K562 treated with DMSO at 1 percent for 4 hours (cell line): ENCODE measurements around the gene DCAF11. TPM values are rescaled to one million over a fixed set of nuclear protein-coding genes. Genes with fewer than 3 reads are reported as not detected.

ENCODE experiments used
- total RNA-seq: library from RNA; unstranded; fragments of 300-600 nt; gene quantifications from 2 replicates; pipeline ENCODE4 v1.2.3, GENCODE V29; 2022; ENCODE audit not compliant: insufficient read depth

Gene DCAF11
- 31.4 and 39.2 TPM in 2 replicates for total RNA-seq

GRCh38 chr14:24114532-24115421, at the start of gene DCAF11, which contains the start of gene NRL:
TSS of gene DCAF11 (plus strand) at chr14:24114777. CDS start at chr14:24115595, 818 bp downstream.
TSS of gene NRL (minus strand) at chr14:24114949. CDS start at chr14:24082848, 32,101 bp downstream.

GRCh38 chr14:24071144-24071697, 43.4 kb upstream of the DCAF11 start, which contains the start of gene CPNE6:
TSS of gene CPNE6 (plus strand) at chr14:24071562. CDS start at chr14:24072937, 1,375 bp downstream.

GRCh38 chr14:24093901-24094840, 20.4 kb upstream of the DCAF11 start, which contains the start of gene PCK2:
TSS of gene PCK2 (plus strand) at chr14:24094311. CDS start at chr14:24094406, 95 bp downstream.

GRCh38 chr14:24130380-24130716, 15.8 kb downstream of the DCAF11 start, which contains the start of gene FITM1:
TSS of gene FITM1 (plus strand) at chr14:24130659. CDS start at chr14:24131564, 905 bp downstream.

GRCh38 chr14:24135834-24136683, 21.5 kb downstream of the DCAF11 start, which contains the start of gene PSME1:
TSS of gene PSME1 (plus strand) at chr14:24136194. CDS start at chr14:24136263, 69 bp downstream.

GRCh38 chr14:24141097-24141880, 26.7 kb downstream of the DCAF11 start, which contains the start of gene EMC9:
TSS of gene EMC9 (minus strand) at chr14:24141591. CDS start at chr14:24141304, 287 bp downstream.

GRCh38 chr14:24146453-24146977, 31.9 kb downstream of the DCAF11 start, which contains the start of gene PSME2:
TSS of gene PSME2 (minus strand) at chr14:24146610. CDS start at chr14:24146581, 29 bp downstream.

GRCh38 chr14:24146978-24147760, 32.6 kb downstream of the DCAF11 start, which contains the start of gene RNF31:
TSS of gene RNF31 (plus strand) at chr14:24147498. CDS start at chr14:24147699, 201 bp downstream.

GRCh38 chr14:24160850-24161804, 46.5 kb downstream of the DCAF11 start, which contains the start of gene IRF9:
TSS of gene IRF9 (plus strand) at chr14:24161265. CDS start at chr14:24162145, 880 bp downstream.

GRCh38 chr14:24171422-24172260, 57.1 kb downstream of the DCAF11 start, which contains the start of gene REC8:
TSS of gene REC8 (plus strand) at chr14:24172080. CDS start at chr14:24172553, 473 bp downstream.

Other genes starting within 250 kb of the DCAF11 start
- 80.9 and 94.4 TPM in 2 replicates for gene DHRS4, start 161.0 kb upstream of the DCAF11 start, total RNA-seq
- gene DHRS4L2, start 125.8 kb upstream of the DCAF11 start, total RNA-seq, result 29.4 and 38.8 TPM in 2 replicates
- 0.24 TPM in 1 of 2 replicates, not detected in the other for gene CARMIL3, start 62.8 kb upstream of the DCAF11 start, total RNA-seq
- gene CPNE6, start 43.2 kb upstream of the DCAF11 start, total RNA-seq, result not detected in 2 replicates
- 99.4 and 112 TPM in 2 replicates for gene PCK2, start 20.5 kb upstream of the DCAF11 start, total RNA-seq
- gene NRL, start 172 bp downstream of the DCAF11 start, total RNA-seq, result 3.2 and 4.1 TPM in 2 replicates
- gene FITM1, start 15.9 kb downstream of the DCAF11 start, total RNA-seq, result not detected in 2 replicates
- 171 and 172 TPM in 2 replicates for gene PSME1, start 21.4 kb downstream of the DCAF11 start, total RNA-seq
- 29.6 and 36.4 TPM in 2 replicates for gene EMC9, start 26.8 kb downstream of the DCAF11 start, total RNA-seq
- gene PSME2, start 31.8 kb downstream of the DCAF11 start, total RNA-seq, result 160 and 167 TPM in 2 replicates
- 17.0 and 21.3 TPM in 2 replicates for gene RNF31, start 32.7 kb downstream of the DCAF11 start, total RNA-seq
- 9.3 and 20.9 TPM in 2 replicates for gene IRF9, start 46.5 kb downstream of the DCAF11 start, total RNA-seq
- gene REC8, start 57.3 kb downstream of the DCAF11 start, total RNA-seq, result 5.1 and 7.1 TPM in 2 replicates
- 23.4 and 27.8 TPM in 2 replicates for gene IPO4, start 74.0 kb downstream of the DCAF11 start, total RNA-seq
- 16.4 and 22.0 TPM in 2 replicates for gene TM9SF1, start 80.7 kb downstream of the DCAF11 start, total RNA-seq
- gene TSSK4, start 90.9 kb downstream of the DCAF11 start, total RNA-seq, result 1.1 and 2.2 TPM in 2 replicates
- gene CHMP4A, start 98.7 kb downstream of the DCAF11 start, total RNA-seq, result 57.8 and 78.5 TPM in 2 replicates
- gene MDP1, start 101.3 kb downstream of the DCAF11 start, total RNA-seq, result 7.5 and 10.8 TPM in 2 replicates
- gene NEDD8, start 117.6 kb downstream of the DCAF11 start, total RNA-seq, result 140 and 150 TPM in 2 replicates
- gene GMPR2, start 118.2 kb downstream of the DCAF11 start, total RNA-seq, result 55.3 and 68.0 TPM in 2 replicates
- gene TINF2, start 127.8 kb downstream of the DCAF11 start, total RNA-seq, result 15.0 and 16.1 TPM in 2 replicates
- gene TGM1, start 148.4 kb downstream of the DCAF11 start, total RNA-seq, result 0.88 and 1.5 TPM in 2 replicates
- 15.3 and 18.0 TPM in 2 replicates for gene RABGGTA, start 156.8 kb downstream of the DCAF11 start, total RNA-seq
- gene DHRS1, start 185.0 kb downstream of the DCAF11 start, total RNA-seq, result 22.2 and 26.0 TPM in 2 replicates
- 4.7 and 6.1 TPM in 2 replicates for gene NOP9, start 185.1 kb downstream of the DCAF11 start, total RNA-seq
- gene CIDEB, start 193.2 kb downstream of the DCAF11 start, total RNA-seq, result not detected in 2 replicates
- gene LTB4R2, start 195.4 kb downstream of the DCAF11 start, total RNA-seq, result 2.2 and 6.4 TPM in 2 replicates
- gene LTB4R, start 196.7 kb downstream of the DCAF11 start, total RNA-seq, result 4.0 and 5.3 TPM in 2 replicates
- gene ADCY4, start 220.3 kb downstream of the DCAF11 start, total RNA-seq, result 0.59 TPM in 1 of 2 replicates, not detected in the other
- not detected in 2 replicates for gene RIPK3, start 225.2 kb downstream of the DCAF11 start, total RNA-seq